Keratinocyte (primary cell): ENCODE measurements around the gene LRRC10B. TPM values are rescaled to one million over a fixed set of nuclear protein-coding genes. Genes with fewer than 3 reads are reported as not detected.

Source experiments
- DNase-seq: peaks from one replicate; pipeline ENCODE4 v3.0.0-alpha.2; 2011; ENCODE audit warnings: low read depth, missing footprints, low spot score
- FAIRE-seq: peaks from 2 replicates; lab custom pipeline; 2011; peaks lifted over from hg19 to GRCh38; lab: Jason Lieb, UNC
- H2AFZ ChIP-seq: 2 replicates; pipeline ENCODE4 v1.6.0; 2012; ENCODE audit warnings: low read length, control low read depth, inconsistent platforms; ENCODE audit not compliant: control insufficient read depth
- H3K27ac ChIP-seq: 2 replicates; pipeline ENCODE4 v1.5.1; 2011; ENCODE audit warnings: low read length; ENCODE audit not compliant: control insufficient read depth, insufficient read depth
- H3K27me3 ChIP-seq: 3 replicates; pipeline ENCODE4 v1.6.0; 2011; ENCODE audit warnings: low read length; ENCODE audit not compliant: control insufficient read depth, insufficient read depth; ENCODE audit errors: extremely low read depth
- H3K36me3 ChIP-seq, 2 experiments: 2 replicates in 1 of 2; 3 replicates in 1 of 2; pipeline ENCODE4 v1.5.1; 2011; ENCODE audit warnings: low read length in 2 of 2, mild to moderate bottlenecking in 1 of 2; ENCODE audit not compliant: control insufficient read depth in 2 of 2, insufficient read depth in 2 of 2; ENCODE audit errors: extremely low read depth in 1 of 2
- H3K4me1 ChIP-seq: 3 replicates; pipeline ENCODE4 v1.5.1; 2011; ENCODE audit warnings: low read length; ENCODE audit not compliant: control insufficient read depth, insufficient read depth; ENCODE audit errors: extremely low read depth
- H3K4me2 ChIP-seq: 3 replicates; pipeline ENCODE4 v1.6.0; 2011; ENCODE audit warnings: low read depth, low read length; ENCODE audit not compliant: control insufficient read depth, insufficient read depth; ENCODE audit errors: extremely low read depth
- H3K4me3 ChIP-seq, 3 experiments: fragments of 200-600 bp in 1 of 3; sonication (generic) in 1 of 3; 2 replicates in 2 of 3; 3 replicates in 1 of 3; pipeline ENCODE4 v1.5.1; 2011 to 2016; ENCODE audit warnings: low read length in 3 of 3, mild to moderate bottlenecking in 3 of 3, control low read depth in 2 of 3, inconsistent platforms in 1 of 3, low read depth in 1 of 3, mixed read lengths in 1 of 3, mixed run types in 1 of 3, moderate library complexity in 1 of 3; ENCODE audit not compliant: control insufficient read depth in 2 of 3, insufficient read depth in 2 of 3; ENCODE audit errors: extremely low read depth in 1 of 3
- H3K79me2 ChIP-seq: 2 replicates; pipeline ENCODE4 v1.6.0; 2012; ENCODE audit warnings: low read length; ENCODE audit not compliant: control insufficient read depth, insufficient read depth
- H3K9ac ChIP-seq: 3 replicates; pipeline ENCODE4 v1.6.0; 2011; ENCODE audit warnings: low read length; ENCODE audit not compliant: control insufficient read depth, insufficient read depth; ENCODE audit errors: extremely low read depth
- H3K9me1 ChIP-seq: 3 replicates; pipeline ENCODE4 v1.6.0; 2011; ENCODE audit warnings: low read length; ENCODE audit not compliant: control insufficient read depth, insufficient read depth; ENCODE audit errors: extremely low read depth
- H3K9me3 ChIP-seq: 2 replicates; pipeline ENCODE4 v1.5.1; 2012; ENCODE audit warnings: low read depth, low read length; ENCODE audit not compliant: control insufficient read depth
- H4K20me1 ChIP-seq: 3 replicates; pipeline ENCODE4 v1.6.0; 2011; ENCODE audit warnings: low read length; ENCODE audit not compliant: control insufficient read depth, insufficient read depth; ENCODE audit errors: extremely low read depth
- CTCF ChIP-seq, 3 experiments: IDR thresholded peaks in 1 of 3; conservative IDR thresholded peaks in 1 of 3; optimal IDR thresholded peaks in 1 of 3; 2 replicates in 2 of 3; 3 replicates in 1 of 3; pipeline versions ENCODE3 to v1.5.1; 2011; ENCODE audit warnings: low read length in 3 of 3, mild to moderate bottlenecking in 3 of 3, moderate library complexity in 2 of 3, control low read depth in 1 of 3, inconsistent platforms in 1 of 3; ENCODE audit not compliant: insufficient read depth in 2 of 3; ENCODE audit errors: extremely low read depth in 1 of 3
- EZH2 ChIP-seq: IDR thresholded peaks from one replicate; pipeline ENCODE4 v1.6.1; 2012; ENCODE audit warnings: inconsistent platforms, mild to moderate bottlenecking, low read length, moderate library complexity
- dilution Hi-C: fragments of 300-500 bp; cut with MboI; formaldehyde crosslinking; loops from one replicate; pipeline ENCODE4 v1.7.0; 2020; ENCODE audit warnings: low sequenced_read_pairs; ENCODE audit not compliant: extremely low pct_ligation_motif_present
- polyA plus RNA-seq, 5 experiments: library from polyadenylated mRNA; depleted of rRNA in 3 of 5; stranded (reverse) in 3 of 5; stranded (forward) in 1 of 5; unstranded in 1 of 5; fragments of >200 nt; gene quantifications; 1 replicate in 1 of 5; 2 replicates in 3 of 5; 3 replicates in 1 of 5; pipeline versions ENCODE4 v1.2.1 to v1.2.3, GENCODE V29; 2011 to 2012; ENCODE audit warnings: missing spikeins in 2 of 5, low read depth in 1 of 5, low replicate concordance in 1 of 5

The LRRC10B gene
- polyA plus RNA-seq, 1 donor (not counting 4 experiments of a cell fraction or from before 2014, with no cell fraction given), result not detected

- TF ChIP-seq CTCF (optimal IDR thresholded peaks at IDR 0.05 in 1 of 3, IDR thresholded peaks at IDR 0.05 in 1 of 3, conservative IDR thresholded peaks at IDR 0.05 in 1 of 3; ENCODE audit: extremely low read depth in 1 of 3, insufficient read depth in 2 of 3, low read length in 3 of 3), result no peak
- TF ChIP-seq EZH2, result no peak
- H3K36me3 ChIP-seq, result no peaks in the 10 kb centered on the region
- peaks cover 15% of the 10 kb centered on the region for H3K27me3 ChIP-seq
- H3K9me1 ChIP-seq, result peaks cover 3% of the 10 kb centered on the region
- no peaks in the 10 kb centered on the region for H3K79me2 ChIP-seq
- H3K4me1 ChIP-seq, result no peaks in the 10 kb centered on the region
- no peak overlapping the region for H3K4me3 ChIP-seq
- H4K20me1 ChIP-seq, result no peaks in the 10 kb centered on the region
- no peak for DNase-seq
- H3K4me2 ChIP-seq, result no peak overlapping the region
- no peak overlapping the region for H3K27ac ChIP-seq
- FAIRE-seq, result no peak
- no peak overlapping the region for H2AFZ ChIP-seq
- H3K9me3 ChIP-seq, result no peaks in the 10 kb centered on the region
- H3K9ac ChIP-seq, result no peak overlapping the region
- dilution Hi-C loops, result no loop called here
Measured at GRCh38 chr11:61539006-61539405, 30.5 kb downstream of the LRRC10B start.

- FAIRE-seq (no peak), DNase-seq (no peak)
- dilution Hi-C loops, result no loop called here
- Histone ChIP-seq H3K27ac (no peak overlapping the region), H3K36me3 (no peaks in the 10 kb centered on the region), H3K27me3 (peaks cover 8% of the 10 kb centered on the region), H3K4me3 (no peak overlapping the region), H3K9me3 (no peaks in the 10 kb centered on the region), H2AFZ (no peak overlapping the region), H3K79me2 (no peaks in the 10 kb centered on the region), H3K9me1 (peaks cover 3% of the 10 kb centered on the region), H3K4me1 (no peaks in the 10 kb centered on the region), H4K20me1 (no peaks in the 10 kb centered on the region), H3K9ac (no peak overlapping the region), H3K4me2 (no peak overlapping the region)
- TF ChIP-seq EZH2 (no peak), CTCF (optimal IDR thresholded peaks at IDR 0.05 in 1 of 3, IDR thresholded peaks at IDR 0.05 in 1 of 3, conservative IDR thresholded peaks at IDR 0.05 in 1 of 3; ENCODE audit: extremely low read depth in 1 of 3, insufficient read depth in 2 of 3, low read length in 3 of 3) (no peak)
Measured at GRCh38 chr11:61539831-61540357, 31.3 kb downstream of the LRRC10B start.
